ENCODE results near the gene DNAJC21.
"Not testable (repeated sequence)": the region's sequence is repeated elsewhere in the genome, so short reads cannot be mapped to it uniquely, and the experiment has no call there.

Gene DNAJC21

GRCh38 chr5:34923694-34924461 is 5.5 kb upstream of the DNAJC21 start:
- no peak for DNase-seq (ENCODE audit: low read depth)

GRCh38 chr5:34924462-34924765 is 4.9 kb upstream of the DNAJC21 start:
- DNase-seq (ENCODE audit: low read depth) = no peak

GRCh38 chr5:34926318-34926888 is 3.0 kb upstream of the DNAJC21 start:
- DNase-seq (ENCODE audit: low read depth) = no peak

GRCh38 chr5:34927785-34928184 is 1.6 kb upstream of the DNAJC21 start:
- no peak for DNase-seq (ENCODE audit: low read depth)

- no peak for DNase-seq (ENCODE audit: low read depth)
These were observed 1.1 kb upstream of the DNAJC21 start for GRCh38 chr5:34928267-34928666.

- peak; percentile 76 for DNase-seq (ENCODE audit: low read depth)
These were observed 532 bp downstream of the DNAJC21 start for GRCh38 chr5:34929720-34930461.

GRCh38 chr5:34930462-34930844 is 1.1 kb downstream of the DNAJC21 start:
- no peak for DNase-seq (ENCODE audit: low read depth)

GRCh38 chr5:34930870-34931269 is 1.5 kb downstream of the DNAJC21 start:
- no peak for DNase-seq (ENCODE audit: low read depth)

- no peak for DNase-seq (ENCODE audit: low read depth)
These were observed 3.6 kb downstream of the DNAJC21 start for GRCh38 chr5:34932947-34933346.

GRCh38 chr5:34941936-34942335 is 12.6 kb downstream of the DNAJC21 start:
- DNase-seq (ENCODE audit: low read depth) = no peak

GRCh38 chr5:34944044-34944443 is 14.7 kb downstream of the DNAJC21 start:
- DNase-seq (ENCODE audit: low read depth) = no peak

GRCh38 chr5:34944460-34945047 is 15.2 kb downstream of the DNAJC21 start:
- DNase-seq (ENCODE audit: low read depth) = no peak

- no peak for DNase-seq (ENCODE audit: low read depth)
These were observed 28.0 kb downstream of the DNAJC21 start for GRCh38 chr5:34957321-34957720.

GRCh38 chr5:34957857-34958690 is 28.7 kb downstream of the DNAJC21 start:
- no peak for DNase-seq (ENCODE audit: low read depth)

- no peak for DNase-seq (ENCODE audit: low read depth)
These were observed 30.0 kb downstream of the DNAJC21 start for GRCh38 chr5:34959323-34959722.

GRCh38 chr5:34967540-34967939 is 38.2 kb downstream of the DNAJC21 start:
- no peak for DNase-seq (ENCODE audit: low read depth)

- DNase-seq (ENCODE audit: low read depth) = no peak
These were observed 38.9 kb downstream of the DNAJC21 start for GRCh38 chr5:34968258-34968657.

GRCh38 chr5:34970552-34970951 is 41.2 kb downstream of the DNAJC21 start:
- no peak for DNase-seq (ENCODE audit: low read depth)

- not testable (repeated sequence) for DNase-seq (ENCODE audit: low read depth)
These were observed 42.3 kb downstream of the DNAJC21 start for GRCh38 chr5:34971655-34972054.

- no peak for DNase-seq (ENCODE audit: low read depth)
These were observed 47.0 kb downstream of the DNAJC21 start for GRCh38 chr5:34976347-34976746.

GRCh38 chr5:34977934-34978613 is 48.7 kb downstream of the DNAJC21 start:
- no peak for DNase-seq (ENCODE audit: low read depth)

GRCh38 chr5:34978681-34979080 is 49.3 kb downstream of the DNAJC21 start:
- no peak for DNase-seq (ENCODE audit: low read depth)
